ENCODE results near the gene DNAJB6.

The DNAJB6 gene

DNA sequence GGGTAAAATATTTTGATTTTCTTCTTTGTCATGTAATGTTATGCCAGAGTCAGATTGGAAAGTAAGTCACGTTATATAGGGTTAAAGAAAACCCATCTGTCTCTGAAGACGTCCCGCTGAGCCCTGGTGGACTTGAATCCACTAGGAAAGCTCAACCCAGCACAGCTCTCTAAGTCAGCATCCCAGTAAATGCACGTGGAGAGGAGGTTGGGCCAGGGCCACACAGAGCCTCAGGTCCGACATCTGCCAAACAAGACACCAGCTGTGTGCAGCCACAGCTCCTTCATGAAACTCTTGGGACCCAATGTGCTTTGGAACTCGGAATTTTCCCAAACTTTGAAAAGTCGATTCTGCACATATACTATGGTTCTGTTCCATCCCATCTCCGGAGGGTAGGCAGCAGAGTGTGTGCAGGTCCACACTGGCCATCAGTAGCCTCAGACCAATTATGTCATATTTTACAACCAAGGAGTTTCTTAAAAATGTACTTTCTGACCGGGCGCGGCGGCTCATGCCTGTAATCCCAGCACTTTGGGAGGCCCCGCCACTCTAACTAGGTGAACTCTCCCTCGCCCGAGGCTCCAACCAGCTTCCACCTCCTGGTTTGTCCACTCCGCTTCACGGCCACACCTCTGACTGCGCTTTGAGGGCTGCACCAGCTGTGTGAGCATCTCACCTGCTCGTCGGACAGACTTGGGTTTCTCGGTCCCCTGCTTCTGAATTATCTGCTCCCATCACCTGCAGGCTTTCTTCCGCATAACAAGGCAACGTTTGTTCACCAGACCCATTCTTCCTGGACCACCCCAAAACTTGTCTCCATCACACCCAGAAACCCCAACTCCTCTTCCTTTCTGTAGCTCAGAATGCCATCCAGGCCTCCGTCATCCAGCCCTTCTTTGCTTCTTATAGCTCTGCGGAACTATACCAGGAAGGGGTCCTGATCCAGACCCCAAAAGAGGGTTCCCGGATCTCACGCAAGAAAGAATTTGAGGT lies 29.7 kb upstream of the DNAJB6 start:
- Histone ChIP-seq H3K4me2 (ENCODE audit: low read depth, low read length, poor library complexity, severe bottlenecking) (no peak overlapping the region), H2AFZ (ENCODE audit: low read depth, low read length, severe bottlenecking) (no peak overlapping the region), H3F3A (ENCODE audit: insufficient read depth) (no peaks in the 10 kb centered on the region), H3K9me2 (replicated peaks; ENCODE audit: insufficient read depth, low read length) (no peaks in the 10 kb centered on the region), H3K27me3 (ENCODE audit: low read length) (no peaks in the 10 kb centered on the region), H3K9me3 (ENCODE audit: insufficient read depth, low read length) (no peaks in the 10 kb centered on the region), H3K36me3 (ENCODE audit: low read length) (no peaks in the 10 kb centered on the region), H3K4me3 (ENCODE audit: insufficient read depth, low read length, poor library complexity, severe bottlenecking) (no peak overlapping the region), H3K9ac (ENCODE audit: low read length) (no peak overlapping the region), H3K27ac (ENCODE audit: low read depth, low read length) (no peak overlapping the region), H3K79me2 (ENCODE audit: insufficient read depth, low read length) (no peaks in the 10 kb centered on the region), H4K20me1 (ENCODE audit: low read depth, low read length) (no peaks in the 10 kb centered on the region)
- TF ChIP-seq EZH2phosphoT487 (conservative IDR thresholded peaks at IDR 0.05; ENCODE audit: low read length), result no peak
- TF ChIP-seq, protein P1, sequence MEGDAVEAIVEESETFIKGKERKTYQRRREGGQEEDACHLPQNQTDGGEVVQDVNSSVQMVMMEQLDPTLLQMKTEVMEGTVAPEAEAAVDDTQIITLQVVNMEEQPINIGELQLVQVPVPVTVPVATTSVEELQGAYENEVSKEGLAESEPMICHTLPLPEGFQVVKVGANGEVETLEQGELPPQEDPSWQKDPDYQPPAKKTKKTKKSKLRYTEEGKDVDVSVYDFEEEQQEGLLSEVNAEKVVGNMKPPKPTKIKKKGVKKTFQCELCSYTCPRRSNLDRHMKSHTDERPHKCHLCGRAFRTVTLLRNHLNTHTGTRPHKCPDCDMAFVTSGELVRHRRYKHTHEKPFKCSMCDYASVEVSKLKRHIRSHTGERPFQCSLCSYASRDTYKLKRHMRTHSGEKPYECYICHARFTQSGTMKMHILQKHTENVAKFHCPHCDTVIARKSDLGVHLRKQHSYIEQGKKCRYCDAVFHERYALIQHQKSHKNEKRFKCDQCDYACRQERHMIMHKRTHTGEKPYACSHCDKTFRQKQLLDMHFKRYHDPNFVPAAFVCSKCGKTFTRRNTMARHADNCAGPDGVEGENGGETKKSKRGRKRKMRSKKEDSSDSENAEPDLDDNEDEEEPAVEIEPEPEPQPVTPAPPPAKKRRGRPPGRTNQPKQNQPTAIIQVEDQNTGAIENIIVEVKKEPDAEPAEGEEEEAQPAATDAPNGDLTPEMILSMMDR (IDR thresholded peaks at IDR 0.05; ENCODE audit: insufficient read depth, low read length, poor library complexity, severe bottlenecking), result no peak

DNA sequence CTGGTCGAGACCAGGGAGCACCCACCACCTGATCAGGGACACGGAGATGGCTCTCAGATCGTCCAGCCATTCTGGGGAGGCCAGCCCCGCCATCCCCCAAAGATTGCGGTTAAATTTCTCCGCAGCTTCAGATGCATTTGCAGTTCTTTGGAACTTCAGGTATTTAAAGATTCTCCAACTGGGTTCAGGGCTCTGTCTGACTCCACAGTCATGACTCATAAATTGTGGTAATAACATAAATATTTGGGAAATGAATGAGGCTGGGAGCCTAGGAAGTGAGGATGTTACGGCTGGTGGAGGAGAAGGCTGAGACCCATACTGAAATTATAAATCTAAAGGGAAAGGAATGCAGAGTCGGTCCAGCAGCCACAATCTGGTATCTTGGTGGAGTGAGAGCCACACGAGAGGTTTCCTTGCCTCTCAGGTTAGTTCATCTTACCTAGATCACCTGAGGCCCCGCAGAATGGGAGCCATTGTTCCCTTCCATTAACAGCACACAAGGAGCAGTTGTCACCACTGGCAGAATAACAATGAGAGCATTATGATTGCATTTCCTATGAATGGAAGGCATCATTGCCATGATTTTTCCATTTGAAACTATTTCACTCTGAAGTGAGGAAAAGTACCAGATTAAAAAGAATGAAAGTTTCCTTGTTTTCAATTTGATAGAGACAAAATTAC lies 26.7 kb upstream of the DNAJB6 start:
- no peak for TF ChIP-seq EZH2phosphoT487 (conservative IDR thresholded peaks at IDR 0.05; ENCODE audit: low read length)
- TF ChIP-seq, protein P1 (IDR thresholded peaks at IDR 0.05; ENCODE audit: insufficient read depth, low read length, poor library complexity, severe bottlenecking), result no peak
- H3K36me3 ChIP-seq (ENCODE audit: low read length), result no peaks in the 10 kb centered on the region
- no peaks in the 10 kb centered on the region for H3K9me3 ChIP-seq (ENCODE audit: insufficient read depth, low read length)
- no peaks in the 10 kb centered on the region for H3K79me2 ChIP-seq (ENCODE audit: insufficient read depth, low read length)
- no peaks in the 10 kb centered on the region for H3K27me3 ChIP-seq (ENCODE audit: low read length)
- no peak overlapping the region for H3K9ac ChIP-seq (ENCODE audit: low read length)
- H3F3A ChIP-seq (ENCODE audit: insufficient read depth), result no peaks in the 10 kb centered on the region
- no peak overlapping the region for H3K4me2 ChIP-seq (ENCODE audit: low read depth, low read length, poor library complexity, severe bottlenecking)
- H3K27ac ChIP-seq (ENCODE audit: low read depth, low read length), result no peak overlapping the region
- no peak overlapping the region for H3K4me3 ChIP-seq (ENCODE audit: insufficient read depth, low read length, poor library complexity, severe bottlenecking)
- H2AFZ ChIP-seq (ENCODE audit: low read depth, low read length, severe bottlenecking), result no peak overlapping the region
- no peaks in the 10 kb centered on the region for H3K9me2 ChIP-seq (replicated peaks; ENCODE audit: insufficient read depth, low read length)
- H4K20me1 ChIP-seq (ENCODE audit: low read depth, low read length), result no peaks in the 10 kb centered on the region

DNA sequence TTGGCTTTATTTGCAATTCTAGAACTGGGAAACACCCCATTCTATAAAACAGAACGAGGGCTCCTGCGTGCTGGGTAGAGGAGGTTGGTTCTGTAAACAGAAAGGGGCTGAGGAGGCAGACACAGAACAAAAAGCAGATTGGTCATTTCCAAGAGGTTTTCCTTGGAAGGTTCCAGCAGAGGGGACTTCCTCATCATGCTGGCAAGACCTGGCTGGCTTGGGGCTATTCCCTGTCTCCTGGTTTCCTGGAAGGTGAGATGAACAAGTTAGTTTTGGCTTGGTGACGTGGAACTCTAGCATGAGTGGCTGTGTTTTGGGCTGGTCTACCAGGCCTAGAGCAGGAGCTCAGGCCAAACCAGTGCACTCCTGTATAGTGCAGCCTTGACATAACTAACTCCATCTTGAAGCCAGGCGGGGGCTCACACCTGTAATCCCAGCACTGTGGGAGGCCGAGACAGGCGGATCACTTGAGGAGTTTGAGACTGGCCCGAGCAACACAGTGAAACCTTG lies 26.1 kb upstream of the DNAJB6 start:
- Histone ChIP-seq H3K36me3 (ENCODE audit: low read length) (no peaks in the 10 kb centered on the region), H2AFZ (ENCODE audit: low read depth, low read length, severe bottlenecking) (no peak overlapping the region), H3F3A (ENCODE audit: insufficient read depth) (no peaks in the 10 kb centered on the region), H3K9ac (ENCODE audit: low read length) (no peak overlapping the region), H3K27ac (ENCODE audit: low read depth, low read length) (no peak overlapping the region), H3K9me2 (replicated peaks; ENCODE audit: insufficient read depth, low read length) (no peaks in the 10 kb centered on the region), H3K79me2 (ENCODE audit: insufficient read depth, low read length) (no peaks in the 10 kb centered on the region), H3K27me3 (ENCODE audit: low read length) (no peaks in the 10 kb centered on the region), H3K4me2 (ENCODE audit: low read depth, low read length, poor library complexity, severe bottlenecking) (no peak overlapping the region), H3K9me3 (ENCODE audit: insufficient read depth, low read length) (no peaks in the 10 kb centered on the region), H3K4me3 (ENCODE audit: insufficient read depth, low read length, poor library complexity, severe bottlenecking) (no peak overlapping the region), H4K20me1 (ENCODE audit: low read depth, low read length) (no peaks in the 10 kb centered on the region)
- no peak for TF ChIP-seq EZH2phosphoT487 (conservative IDR thresholded peaks at IDR 0.05; ENCODE audit: low read length)
- TF ChIP-seq, protein P1 (IDR thresholded peaks at IDR 0.05; ENCODE audit: insufficient read depth, low read length, poor library complexity, severe bottlenecking), result no peak
